ENCODE measurements around the gene ANKLE1. TPM values are rescaled to one million over a fixed set of nuclear protein-coding genes. Genes with fewer than 3 reads are reported as not detected.
A peak's percentile ranks its signal among the peaks of the same experiment; 100 is the strongest.

ANKLE1 gene
- total RNA-seq, 1 donor from 2014 or later: 0.55 TPM

GRCh38 chr19:17325881-17326594 is 44.3 kb downstream of the ANKLE1 start:
- no peak for DNase-seq (ENCODE audit: low spot score)

DNA sequence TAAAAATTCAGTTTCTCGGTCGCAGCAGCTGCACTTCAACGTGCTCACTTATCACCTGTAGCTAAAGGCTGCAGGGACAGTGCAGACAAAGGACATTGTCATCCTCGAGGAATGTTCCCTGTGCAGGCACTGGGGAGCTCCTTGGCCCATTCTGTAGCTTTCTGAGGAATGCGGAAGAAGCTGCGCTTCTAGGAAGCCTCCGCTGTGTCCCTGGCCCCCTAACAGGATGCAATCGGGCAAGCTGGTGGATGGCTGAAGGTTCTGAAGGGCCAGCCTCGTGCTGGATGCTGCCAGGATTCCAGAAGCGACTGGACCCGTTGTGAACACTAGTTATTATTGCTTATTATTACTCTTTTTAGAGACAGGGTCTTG is 44.9 kb downstream of the ANKLE1 start:
- no peak for DNase-seq (ENCODE audit: low spot score)

DNA sequence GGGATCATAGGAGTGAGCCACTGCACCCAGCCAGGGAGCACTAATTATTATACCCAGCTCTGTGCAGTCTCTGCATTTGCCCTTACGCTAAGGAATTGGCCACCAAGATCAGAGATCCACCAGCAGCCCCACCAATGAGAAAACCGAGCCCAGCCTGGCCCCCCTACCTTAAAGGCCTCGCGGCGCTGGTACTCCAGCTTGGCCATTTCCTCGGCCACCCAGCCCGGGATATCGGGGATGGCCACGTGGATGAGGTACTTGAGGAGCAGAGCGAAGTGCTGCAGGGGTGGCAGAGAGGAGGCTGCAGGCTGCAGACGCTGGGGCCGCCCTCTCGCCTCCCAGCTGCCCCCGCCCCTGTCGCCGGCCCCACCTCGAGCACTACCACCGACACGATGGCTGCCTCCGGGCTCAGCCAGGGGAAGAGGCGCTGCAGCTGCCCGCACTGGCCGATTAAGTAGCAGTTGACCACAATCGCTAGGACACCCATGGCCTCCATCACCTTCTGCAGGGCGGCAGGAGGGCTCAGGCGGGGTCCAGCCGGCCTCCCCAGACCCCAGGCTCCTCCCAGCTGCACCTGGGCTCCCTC is 45.5 kb downstream of the ANKLE1 start:
- peak; percentile 87 for DNase-seq (ENCODE audit: low spot score)

- no peak for DNase-seq (ENCODE audit: low spot score)
These were observed 46.2 kb downstream of the ANKLE1 start for GRCh38 chr19:17327654-17328516.

GRCh38 chr19:17328517-17329365 is 47.0 kb downstream of the ANKLE1 start:
- no peak for DNase-seq (ENCODE audit: low spot score)

GRCh38 chr19:17329366-17330261 is 47.9 kb downstream of the ANKLE1 start:
- no peak for DNase-seq (ENCODE audit: low spot score)

GRCh38 chr19:17330262-17331044 is 48.8 kb downstream of the ANKLE1 start:
- DNase-seq (ENCODE audit: low spot score): no peak

DNA sequence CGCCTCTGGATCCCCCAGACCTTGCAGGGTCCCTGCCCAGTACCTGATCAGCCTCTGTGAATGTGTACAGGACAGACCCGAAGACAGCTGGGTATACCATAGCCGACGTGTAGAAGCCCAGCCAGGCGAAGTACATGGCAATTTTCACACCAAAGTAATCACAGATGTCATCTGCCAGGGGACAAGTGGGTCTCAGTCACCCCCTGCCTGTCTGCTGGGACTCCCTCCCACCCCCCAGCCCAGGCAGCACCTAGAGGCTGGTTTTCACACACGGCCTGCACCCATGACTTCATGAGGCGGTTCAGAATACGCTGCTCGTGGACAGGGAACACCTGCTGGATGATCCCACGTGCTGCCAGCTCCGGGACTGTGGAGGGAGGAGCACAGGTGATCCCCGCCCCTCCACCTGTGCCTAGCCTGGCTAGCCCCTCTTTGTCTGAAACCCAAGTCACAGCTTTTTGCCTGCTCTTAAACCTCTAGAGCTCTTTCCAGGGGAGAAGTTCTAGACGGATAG is 49.4 kb downstream of the ANKLE1 start:
- no peak for DNase-seq (ENCODE audit: low spot score)

- DNase-seq (ENCODE audit: low spot score): no peak
These were observed 50.6 kb downstream of the ANKLE1 start for GRCh38 chr19:17332360-17332676.

DNA sequence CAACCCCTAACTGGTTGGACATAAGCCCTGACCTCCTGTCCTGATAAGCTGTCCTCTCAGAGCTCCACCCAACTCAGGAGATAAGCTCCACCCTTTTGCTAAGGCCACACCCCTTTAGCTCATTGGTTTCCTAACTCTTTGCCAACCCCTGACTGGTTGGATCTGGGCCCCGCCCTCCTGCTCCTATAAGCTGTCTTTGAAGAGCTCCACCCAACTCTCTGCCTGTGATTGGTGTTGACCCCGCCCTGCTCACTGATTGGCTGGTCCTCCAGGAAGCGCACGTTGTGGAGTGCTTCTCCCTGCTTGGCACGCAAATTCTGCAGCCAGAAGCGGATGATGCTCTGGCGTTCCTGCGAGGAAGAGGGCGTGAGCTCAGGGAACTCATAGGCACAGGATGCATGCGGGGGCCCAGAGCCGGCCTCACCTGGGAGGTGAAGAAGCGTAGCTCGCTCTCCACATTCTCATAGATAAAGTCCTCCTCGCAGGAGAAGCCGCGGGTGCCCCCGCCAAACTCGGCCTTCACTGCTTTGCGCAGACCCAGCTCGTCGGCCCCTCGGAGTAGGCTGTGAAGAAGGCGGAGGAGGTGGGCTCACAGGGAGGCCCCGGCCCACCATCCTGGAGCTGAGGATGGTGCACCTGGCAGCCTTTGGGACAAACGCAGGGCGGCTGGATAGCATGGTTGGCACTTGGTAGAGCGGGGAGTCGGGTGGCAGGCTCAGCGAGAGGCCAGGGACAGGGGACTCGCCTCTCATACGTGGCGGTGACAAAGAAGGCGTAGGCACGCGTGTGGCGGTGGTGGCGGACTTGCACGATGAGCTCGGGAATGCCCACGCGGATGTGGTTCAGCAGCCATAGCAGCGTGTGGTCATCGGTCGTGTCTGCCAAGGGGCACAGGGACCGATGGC is 51.2 kb downstream of the ANKLE1 start:
- DNase-seq (ENCODE audit: low spot score): peak; percentile 81

- DNase-seq (ENCODE audit: low spot score): peak; percentile 89
These were observed 52.1 kb downstream of the ANKLE1 start for GRCh38 chr19:17333611-17334413.

DNA sequence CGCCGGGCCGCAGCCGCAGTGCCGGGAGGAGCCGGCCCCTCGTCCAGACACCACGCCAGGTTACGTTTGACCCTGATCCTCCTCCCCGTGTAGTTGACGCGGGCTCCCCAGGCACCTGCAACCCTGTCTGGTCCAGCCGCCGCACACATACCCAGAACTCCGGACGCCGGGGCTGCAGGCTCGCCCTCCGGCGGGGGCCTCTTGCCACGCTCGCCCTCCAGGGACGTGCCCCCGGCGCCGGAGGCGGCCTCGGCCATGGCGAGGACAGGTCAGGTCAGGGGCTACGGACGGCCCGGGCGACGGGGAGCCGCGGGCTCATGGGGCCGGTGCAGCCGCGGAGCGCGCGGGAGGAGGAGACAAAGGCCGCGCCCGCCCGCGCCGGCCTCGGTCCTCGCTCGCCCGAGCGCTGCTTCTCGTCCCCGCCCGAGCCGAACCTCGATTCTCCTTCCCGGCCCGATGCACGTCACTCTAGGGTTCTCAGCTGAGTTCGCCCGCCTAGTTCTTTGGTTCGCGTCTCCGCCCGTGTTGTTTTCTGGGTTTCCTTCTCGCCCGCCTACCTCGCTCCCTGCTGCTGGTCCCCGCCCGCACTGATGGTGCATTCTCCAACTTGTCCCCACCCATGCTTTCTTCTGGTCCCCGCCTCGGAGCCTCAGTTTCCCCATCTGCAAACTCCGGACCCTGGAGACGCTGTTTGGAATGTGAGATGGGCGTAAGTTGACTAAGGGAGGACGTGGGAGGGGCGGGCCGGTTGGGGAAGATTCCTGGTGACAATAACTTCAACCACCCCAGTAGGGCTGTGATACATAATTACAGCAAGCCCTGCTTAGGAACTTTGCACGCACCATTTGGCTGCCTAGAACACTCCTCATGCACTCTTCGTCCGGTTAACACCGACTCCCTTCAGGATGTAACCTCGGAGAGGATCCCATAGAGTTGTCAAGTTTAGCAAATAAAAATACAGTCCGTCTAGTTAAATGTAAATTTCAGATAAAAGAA is 53.0 kb downstream of the ANKLE1 start, which contains the start of gene ANO8:
Gene ANO8, minus strand, starts transcription at position 442 of the 996 bp plus-strand sequence. Its CDS starts 185 bp downstream, at position 257.
- DNase-seq (ENCODE audit: low spot score): peak; percentile 97

GRCh38 chr19:17335575-17335974 is 53.9 kb downstream of the ANKLE1 start:
- DNase-seq (ENCODE audit: low spot score): no peak

Measured in mesenteric fat pad (tissue), 1 donor.